ENCODE data around the gene IFITM2. TPM values are rescaled to one million over a fixed set of nuclear protein-coding genes. Genes with fewer than 3 reads are reported as not detected.

The IFITM2 gene
- total and polyA plus RNA-seq, 8 donors = 8.8 to 394 (median 37.8) TPM

DNA sequence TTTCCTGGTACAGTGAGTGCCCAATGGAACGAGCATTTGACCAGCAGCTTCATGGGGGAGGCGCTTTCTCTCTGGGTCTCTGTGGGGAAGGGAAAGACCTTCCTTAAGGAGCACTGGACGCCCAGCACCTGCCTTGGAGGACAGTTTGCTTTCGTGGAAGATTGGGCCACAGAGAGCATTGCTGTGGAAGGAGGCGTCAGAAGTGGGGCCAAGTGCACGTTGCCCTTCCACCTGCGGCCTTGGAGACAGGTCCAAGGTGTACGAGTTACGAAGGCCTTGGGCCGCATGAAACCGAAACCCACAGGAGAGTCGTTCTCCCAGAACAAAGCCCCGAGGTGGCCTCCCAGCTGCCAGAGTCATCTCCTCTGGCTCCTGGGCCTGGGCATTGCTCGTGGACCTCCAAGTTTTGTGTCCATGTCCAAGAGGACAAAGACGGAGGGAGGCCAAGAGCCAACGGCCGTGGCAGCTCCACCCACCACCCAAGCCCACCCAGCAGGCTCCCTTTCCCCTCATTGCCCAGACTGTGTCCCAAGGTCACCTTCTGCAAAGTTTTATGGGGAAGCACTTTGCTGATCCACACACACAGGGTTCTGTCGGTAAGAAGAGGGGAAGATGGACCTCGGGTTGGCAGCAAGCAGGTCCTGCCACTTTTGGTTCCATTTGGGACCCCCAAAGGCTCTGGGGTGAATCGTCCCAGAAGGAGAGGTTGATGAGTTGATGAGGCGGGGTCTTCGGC lies 35.3 kb upstream of the IFITM2 start:
- no peak for DNase-seq
- no peaks in the 10 kb centered on the region for H3K36me3 ChIP-seq
- H3K27me3 ChIP-seq = peaks cover 0 to 40% (median 0%) of the 10 kb centered on the region in 3 donors
- no peak overlapping the region for H3K27ac ChIP-seq
- H3K4me1 ChIP-seq = peaks cover 0 to 23% (median 10%) of the 10 kb centered on the region in 4 donors
- no peak for TF ChIP-seq CTCF (IDR thresholded peaks at IDR 0.05)
- no peak for TF ChIP-seq EP300 (IDR thresholded peaks at IDR 0.05)
- no peak for TF ChIP-seq POLR2AphosphoS5 (IDR thresholded peaks at IDR 0.05)
- no peak for TF ChIP-seq POLR2A (IDR thresholded peaks at IDR 0.05)
- intact Hi-C loops (cut with DNase I; ENCODE audit: low total_unique reads) = no loop called here
- WGBS, 5 donors = 87 to 91% (median 89%) methylated on average over 22 of the region's 22 CpGs
- no peak overlapping the region for H3K4me3 ChIP-seq
- H3K9me3 ChIP-seq = no peaks in the 10 kb centered on the region

- TF ChIP-seq CTCF (IDR thresholded peaks at IDR 0.05) (no peak), POLR2A (IDR thresholded peaks at IDR 0.05) (no peak), POLR2AphosphoS5 (IDR thresholded peaks at IDR 0.05) (no peak), EP300 (IDR thresholded peaks at IDR 0.05) (no peak)
- H3K4me3 ChIP-seq = no peak overlapping the region
- 81 to 91% (median 88%) methylated on average over 6 of the region's 6 CpGs for WGBS, 5 donors
- no peak overlapping the region for H3K27ac ChIP-seq
- DNase-seq = no peak
- H3K4me1 ChIP-seq = peaks cover 0 to 19% (median 6%) of the 10 kb centered on the region in 4 donors
- intact Hi-C loops (cut with DNase I; ENCODE audit: low total_unique reads) = no loop called here
- no peaks in the 10 kb centered on the region for H3K9me3 ChIP-seq
- H3K36me3 ChIP-seq = no peaks in the 10 kb centered on the region
- peaks cover 0 to 41% (median 2%) of the 10 kb centered on the region in 3 donors for H3K27me3 ChIP-seq
Measured at GRCh38 chr11:272931-273198, 34.8 kb upstream of the IFITM2 start.

DNA sequence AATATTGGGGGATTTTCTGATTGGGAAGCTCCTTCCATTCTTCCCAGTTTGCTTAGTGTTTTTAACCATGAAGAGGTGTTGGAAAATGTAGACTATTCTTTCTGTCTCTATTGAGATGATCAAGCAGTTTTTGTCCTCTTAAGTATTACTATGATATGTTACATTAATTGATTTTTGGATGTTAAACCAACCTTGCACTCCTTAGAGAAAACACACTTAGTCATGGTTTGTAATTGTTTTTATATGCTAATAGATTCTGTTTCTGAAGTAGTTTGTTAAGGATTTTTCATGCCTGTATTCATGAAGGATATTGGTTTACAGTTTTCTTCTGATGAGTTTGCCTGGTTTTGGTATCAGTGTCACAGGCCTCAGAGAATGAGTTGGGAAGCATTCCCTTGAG lies 31.4 kb upstream of the IFITM2 start:
- no peak for DNase-seq
- intact Hi-C loops (cut with DNase I; ENCODE audit: low total_unique reads) = no loop called here
- H3K36me3 ChIP-seq = no peaks in the 10 kb centered on the region
- H3K4me1 ChIP-seq = peaks cover 19 to 29% (median 26%) of the 10 kb centered on the region in 4 donors
- no peak overlapping the region for H3K27ac ChIP-seq
- no peak overlapping the region for H3K4me3 ChIP-seq
- no peaks in the 10 kb centered on the region for H3K9me3 ChIP-seq
- TF ChIP-seq CTCF (IDR thresholded peaks at IDR 0.05) (no peak), EP300 (IDR thresholded peaks at IDR 0.05) (no peak), POLR2A (IDR thresholded peaks at IDR 0.05) (no peak), POLR2AphosphoS5 (IDR thresholded peaks at IDR 0.05) (no peak)
- peaks cover 29 to 54% (median 36%) of the 10 kb centered on the region in 3 donors for H3K27me3 ChIP-seq

GRCh38 chr11:278001-278951 lies 29.3 kb upstream of the IFITM2 start, which contains the start of gene NLRP6:
TSS of gene NLRP6 (plus strand) at chr11:278407. CDS start at chr11:278570, 163 bp downstream.
- intact Hi-C loops (cut with DNase I; ENCODE audit: low total_unique reads) = no loop called here
- peak within 1 kb of the TSS in 2 of 5 donors; percentile 23 to 59 for H3K27ac ChIP-seq

More at GRCh38 chr11:278001-278951, 29.3 kb upstream of the IFITM2 start, which contains the start of gene NLRP6:
- WGBS, 5 donors = 57 to 70% (median 62%) methylated on average over 21 of the region's 21 CpGs
- TF ChIP-seq EP300 (IDR thresholded peaks at IDR 0.05) (no peak), POLR2AphosphoS5 (IDR thresholded peaks at IDR 0.05) (no peak), POLR2A (IDR thresholded peaks at IDR 0.05) (no peak), CTCF (IDR thresholded peaks at IDR 0.05) (no peak)
- peaks cover 19 to 39% (median 31%) of the 10 kb centered on the region in 4 donors for H3K4me1 ChIP-seq
- peaks cover 36 to 59% (median 53%) of the 10 kb centered on the region in 3 donors for H3K27me3 ChIP-seq
- no peaks in the 10 kb centered on the region for H3K9me3 ChIP-seq
- no peak for DNase-seq
- peak within 1 kb of the TSS in 3 of 4 donors; percentile 37 to 47 (median 46) for H3K4me3 ChIP-seq
- H3K36me3 ChIP-seq = no peaks in the 10 kb centered on the region

Data from stomach (tissue), 9 donors.